B cell (primary cell): ENCODE data around the gene ARPP21. TPM values are rescaled to one million over a fixed set of nuclear protein-coding genes. Genes with fewer than 3 reads are reported as not detected.

ENCODE experiments used
- ATAC-seq: fragments of 200-7000 bp; cut with Tn5 transposase; one replicate; pipeline ENCODE4 v1.10.0; 2021; ENCODE audit warnings: low read depth, mild to moderate bottlenecking, moderate number of reproducible peaks, moderate library complexity
- CTCF ChIA-PET: fragments of 350-600 bp; sonication (Branson Sonifier 250); formaldehyde crosslinking; loops from one replicate; lab custom pipeline; 2021; ENCODE audit warnings: antibody characterized with exemption, inconsistent platforms; lab: Charles Lee
- POLR2A ChIA-PET: fragments of 350-600 bp; sonication (Branson Sonifier 250); formaldehyde crosslinking; loops from one replicate; lab custom pipeline; 2021; ENCODE audit warnings: antibody characterized with exemption; lab: Charles Lee
- DNase-seq: peaks from one replicate; pipeline ENCODE4 v3.0.0; 2013
- H2AFZ ChIP-seq: 2 replicates; pipeline ENCODE4 v1.6.1; 2012; ENCODE audit warnings: mild to moderate bottlenecking, low read depth, low read length; ENCODE audit not compliant: insufficient read depth, poor library complexity, severe bottlenecking
- H3K27ac ChIP-seq, 2 donors: 1 replicate in 1 of 2; 2 replicates in 1 of 2; pipeline ENCODE4 v1.5.1; 2012 to 2013; ENCODE audit warnings: low read length in 2 of 2, mild to moderate bottlenecking in 2 of 2, moderate library complexity in 1 of 2
- H3K27me3 ChIP-seq, 4 experiments: fragments of 200-600 bp in 1 of 4; sonication (generic) in 1 of 4; replicated peaks in 1 of 4; 1 replicate in 2 of 4; 2 replicates in 2 of 4; pipeline versions ENCODE4 v1.6.1 to v1.7.0; 2013 to 2016; ENCODE audit warnings: low read length in 3 of 4, mild to moderate bottlenecking in 2 of 4, mixed read lengths in 1 of 4, moderate library complexity in 1 of 4; ENCODE audit not compliant: insufficient read depth in 4 of 4, control insufficient read depth in 3 of 4; ENCODE audit errors: control extremely low read depth in 1 of 4
- H3K36me3 ChIP-seq, 2 experiments: replicated peaks in 1 of 2; 1 replicate in 1 of 2; 2 replicates in 1 of 2; pipeline versions ENCODE4 v1.6.1 to v1.7.1; 2013; ENCODE audit warnings: low read length in 1 of 2; ENCODE audit not compliant: insufficient read depth in 2 of 2, control insufficient read depth in 1 of 2; ENCODE audit errors: control extremely low read depth in 1 of 2, extremely low read depth in 1 of 2
- H3K4me1 ChIP-seq, 2 donors: fragments of 200-600 bp in 1 of 2; sonication (generic) in 1 of 2; 1 replicate in 1 of 2; 2 replicates in 1 of 2; pipeline versions ENCODE4 v1.5.1 to v1.6.1; 2013 to 2017; ENCODE audit warnings: low read length in 2 of 2; ENCODE audit not compliant: control insufficient read depth in 2 of 2, insufficient read depth in 2 of 2
- H3K4me2 ChIP-seq: replicated peaks from 2 replicates; pipeline ENCODE3; 2012; ENCODE audit warnings: mild to moderate bottlenecking, low read depth, low read length; ENCODE audit not compliant: poor library complexity, severe bottlenecking
- H3K4me3 ChIP-seq, 5 experiments: fragments of 200-600 bp in 1 of 5; sonication (generic) in 1 of 5; 1 replicate in 3 of 5; 2 replicates in 2 of 5; pipeline versions ENCODE4 v1.5.1 to v1.7.0; 2011 to 2016; ENCODE audit warnings: low read length in 4 of 5, mild to moderate bottlenecking in 4 of 5, low read depth in 2 of 5, control low read depth in 1 of 5, moderate library complexity in 1 of 5; ENCODE audit not compliant: insufficient read depth in 1 of 5; ENCODE audit errors: control extremely low read depth in 1 of 5, extremely low read depth in 1 of 5
- H3K79me2 ChIP-seq: fragments of 200-600 bp; sonication (generic); one replicate; pipeline ENCODE4 v1.6.0; 2016; ENCODE audit warnings: low read length; ENCODE audit not compliant: control insufficient read depth, insufficient read depth
- H3K9ac ChIP-seq: fragments of 200-600 bp; sonication (generic); 2 replicates; pipeline ENCODE4 v1.6.1; 2017; ENCODE audit warnings: mild to moderate bottlenecking, low read length, moderate library complexity
- H3K9me3 ChIP-seq, 3 donors: one replicate each; pipeline versions ENCODE4 v1.6.1 to v1.7.1; 2013; ENCODE audit warnings: low read length in 2 of 3; ENCODE audit not compliant: control insufficient read depth in 2 of 3, insufficient read depth in 1 of 3; ENCODE audit errors: control extremely low read depth in 1 of 3
- H4K20me1 ChIP-seq: 2 replicates; pipeline ENCODE4 v1.6.0; 2012; ENCODE audit warnings: mild to moderate bottlenecking, low read length; ENCODE audit not compliant: insufficient read depth, control insufficient read depth, poor library complexity, severe bottlenecking
- H3K27ac Mint-ChIP-seq: one replicate; pipeline ENCODE4 v1.8.0; 2021; ENCODE audit warnings: mixed read lengths
- H3K27me3 Mint-ChIP-seq: one replicate; pipeline ENCODE4 v1.8.0; 2021; ENCODE audit warnings: mixed read lengths
- H3K4me1 Mint-ChIP-seq: one replicate; pipeline ENCODE4 v1.8.0; 2021; ENCODE audit warnings: mixed read lengths
- H3K4me3 Mint-ChIP-seq: one replicate; pipeline ENCODE4 v1.8.0; 2021; ENCODE audit warnings: mixed read lengths
- H3K9me3 Mint-ChIP-seq: one replicate; pipeline ENCODE4 v1.8.0; 2022; ENCODE audit warnings: mixed read lengths; ENCODE audit not compliant: insufficient read depth
- EZH2 ChIP-seq: IDR thresholded peaks from 2 replicates; pipeline ENCODE4 v1.6.1; 2012; ENCODE audit warnings: borderline replicate concordance, low read depth, mild to moderate bottlenecking, moderate library complexity, low read length; ENCODE audit not compliant: insufficient read depth, poor library complexity, severe bottlenecking
- WGBS: methylation state at CpG from one replicate; pipeline ENCODE4 v1.1.5; 2013; ENCODE audit warnings: missing lambda C conversion rate; ENCODE audit not compliant: insufficient coverage; 5-methylcytosine and 5-hydroxymethylcytosine counted together
- intact Hi-C: fragments of 100-400 bp; cut with micrococcal nuclease; formaldehyde crosslinking; loops from one replicate; pipeline ENCODE4 v1.10.0; 2022
- polyA plus RNA-seq: library from polyadenylated mRNA; depleted of rRNA; stranded (reverse); fragments of >200 nt; gene quantifications from 2 replicates; pipeline ENCODE4 v1.2.3, GENCODE V29; 2012
- total RNA-seq, 2 donors: library from RNA; stranded (reverse); fragments of 120-200 nt in 1 of 2; gene quantifications; 1 replicate in 1 of 2; 2 replicates in 1 of 2; pipeline versions ENCODE4 v1.2.3 to v1.2.4, GENCODE V29; 2013 to 2022
- TF ChIP-seq, protein P1 (sequence below): fragments of 200-600 bp; IDR thresholded peaks from one replicate; pipeline ENCODE4 v1.8.0; 2022; ENCODE audit warnings: antibody characterized with exemption, mild to moderate bottlenecking

The ARPP21 gene
- total and polyA plus RNA-seq, 2 donors (not counting 1 experiment from before 2014, with no cell fraction given), result 0.10 TPM; not detected in 1

DNA sequence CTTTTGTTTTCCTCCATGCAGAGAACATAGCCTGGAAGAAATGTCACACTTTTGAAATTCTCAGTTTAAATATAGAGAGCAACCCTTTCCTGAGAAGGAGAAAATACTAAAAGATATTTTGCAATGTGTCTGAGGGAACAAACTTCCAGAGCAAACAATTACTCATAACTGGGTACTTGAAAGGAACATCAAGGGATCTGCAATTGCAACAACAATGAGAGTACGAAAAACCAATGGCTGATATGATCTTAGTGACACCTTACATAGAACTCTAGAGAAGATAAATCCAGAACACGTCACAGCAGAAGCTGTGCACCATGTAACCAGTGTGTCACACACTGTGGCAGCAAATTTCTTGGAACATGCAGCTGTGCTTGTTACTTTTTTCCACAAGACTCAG is 14.6 kb upstream of the ARPP21 start:
- POLR2A ChIA-PET, result no interaction called here

DNA sequence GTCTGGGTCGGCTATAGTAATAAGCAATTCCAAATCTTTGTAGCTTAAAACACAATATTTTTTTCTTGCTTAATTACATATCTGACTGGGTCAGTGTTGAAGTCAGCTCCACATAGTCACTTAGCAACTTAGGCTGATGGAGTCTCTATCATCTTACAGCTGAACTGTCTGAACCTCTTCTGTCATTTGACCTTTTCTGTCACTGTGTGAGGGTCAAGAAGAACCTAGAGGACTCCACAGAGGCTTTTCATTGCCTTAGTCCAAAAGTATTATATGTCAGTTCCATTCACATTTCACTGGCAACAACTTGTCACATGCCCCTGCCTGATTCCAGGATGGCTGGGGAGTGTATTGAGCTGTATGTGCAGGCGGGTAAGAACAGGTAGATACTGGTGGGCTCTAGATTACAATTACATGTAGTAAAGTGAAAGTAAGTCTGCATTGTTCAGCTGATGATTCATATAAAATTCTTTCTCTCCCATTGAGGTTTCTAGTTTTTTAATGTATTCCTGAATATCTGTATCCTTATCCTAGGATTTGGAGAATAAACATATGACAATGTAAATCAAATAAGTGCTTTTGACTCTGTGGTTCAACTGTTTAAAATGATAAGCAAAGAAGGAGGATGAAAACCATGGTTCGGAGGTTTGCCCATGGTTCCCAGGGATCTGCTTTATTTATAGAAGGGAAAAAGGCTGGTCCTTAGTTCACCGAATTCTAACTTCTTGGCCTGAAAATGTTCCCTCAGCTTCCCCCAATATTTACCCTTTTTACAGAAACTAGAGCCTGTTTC is 5.8 kb upstream of the ARPP21 start:
- no peak overlapping the region for H3K4me2 ChIP-seq
- intact Hi-C loops, result no loop called here
- WGBS, result no CpG with 5 or more reads among the region's 4 CpGs
- H3K27me3 Mint-ChIP-seq, result peaks cover 12% of the 10 kb centered on the region
- no peaks in the 10 kb centered on the region for H3K79me2 ChIP-seq
- peaks cover 0 to 2% (median under 1%) of the 10 kb centered on the region in 4 experiments for H3K27me3 ChIP-seq
- H4K20me1 ChIP-seq, result no peaks in the 10 kb centered on the region
- no peaks in the 10 kb centered on the region for H3K4me1 ChIP-seq
- no peaks in the 10 kb centered on the region for H3K9me3 Mint-ChIP-seq
- H3K9ac ChIP-seq, result no peak overlapping the region
- H3K4me3 ChIP-seq, result no peak overlapping the region
- no peaks in the 10 kb centered on the region for H3K36me3 ChIP-seq
- DNase-seq (no peak), ATAC-seq (no peak)
- peaks cover under 1% of the 10 kb centered on the region for H3K4me1 Mint-ChIP-seq
- ChIA-PET POLR2A (no interaction called here), CTCF (no interaction called here)
- TF ChIP-seq EZH2, result no peak
- TF ChIP-seq, protein P1, sequence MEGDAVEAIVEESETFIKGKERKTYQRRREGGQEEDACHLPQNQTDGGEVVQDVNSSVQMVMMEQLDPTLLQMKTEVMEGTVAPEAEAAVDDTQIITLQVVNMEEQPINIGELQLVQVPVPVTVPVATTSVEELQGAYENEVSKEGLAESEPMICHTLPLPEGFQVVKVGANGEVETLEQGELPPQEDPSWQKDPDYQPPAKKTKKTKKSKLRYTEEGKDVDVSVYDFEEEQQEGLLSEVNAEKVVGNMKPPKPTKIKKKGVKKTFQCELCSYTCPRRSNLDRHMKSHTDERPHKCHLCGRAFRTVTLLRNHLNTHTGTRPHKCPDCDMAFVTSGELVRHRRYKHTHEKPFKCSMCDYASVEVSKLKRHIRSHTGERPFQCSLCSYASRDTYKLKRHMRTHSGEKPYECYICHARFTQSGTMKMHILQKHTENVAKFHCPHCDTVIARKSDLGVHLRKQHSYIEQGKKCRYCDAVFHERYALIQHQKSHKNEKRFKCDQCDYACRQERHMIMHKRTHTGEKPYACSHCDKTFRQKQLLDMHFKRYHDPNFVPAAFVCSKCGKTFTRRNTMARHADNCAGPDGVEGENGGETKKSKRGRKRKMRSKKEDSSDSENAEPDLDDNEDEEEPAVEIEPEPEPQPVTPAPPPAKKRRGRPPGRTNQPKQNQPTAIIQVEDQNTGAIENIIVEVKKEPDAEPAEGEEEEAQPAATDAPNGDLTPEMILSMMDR, result no peak
- H3K9me3 ChIP-seq, result peaks cover 0 to under 1% (median 0%) of the 10 kb centered on the region in 3 donors
- H3K4me3 Mint-ChIP-seq, result no peak overlapping the region
- H2AFZ ChIP-seq, result no peak overlapping the region
- no peak overlapping the region for H3K27ac Mint-ChIP-seq
- H3K27ac ChIP-seq, result no peak overlapping the region

More for the DNA sequence above, 14.6 kb upstream of the ARPP21 start:
- no peak for TF ChIP-seq EZH2
- TF ChIP-seq, protein P1, result no peak
- Histone ChIP-seq H2AFZ (no peak overlapping the region), H3K79me2 (no peaks in the 10 kb centered on the region), H3K27ac (no peak overlapping the region), H3K36me3 (no peaks in the 10 kb centered on the region), H3K27me3 (no peaks in the 10 kb centered on the region), H3K9me3 (no peaks in the 10 kb centered on the region), H3K9ac (no peak overlapping the region), H3K4me2 (no peak overlapping the region), H4K20me1 (no peaks in the 10 kb centered on the region), H3K4me1 (peaks cover 0 to 5% of the 10 kb centered on the region in 2 donors), H3K4me3 (no peak overlapping the region)
- H3K9me3 Mint-ChIP-seq, result no peaks in the 10 kb centered on the region
- DNase-seq (no peak), ATAC-seq (no peak)
- no peaks in the 10 kb centered on the region for H3K27me3 Mint-ChIP-seq
- no peak overlapping the region for H3K27ac Mint-ChIP-seq
- intact Hi-C loops, result no loop called here
- WGBS, result 100% methylated on average over 2 of the region's 2 CpGs
- no peak overlapping the region for H3K4me3 Mint-ChIP-seq
- H3K4me1 Mint-ChIP-seq, result peaks cover 1% of the 10 kb centered on the region
- CTCF ChIA-PET, result no interaction called here
